H1 (cell line): Measurements from ENCODE around the gene C20orf173. TPM values are rescaled to one million over a fixed set of nuclear protein-coding genes. Genes with fewer than 3 reads are reported as not detected.

Source experiments
- CTCF ChIA-PET: fragments of 300-600 bp; sonication (Branson Sonifier 250); formaldehyde crosslinking; loops from one replicate; lab custom pipeline; 2021; ENCODE audit not compliant: partially characterized antibody; lab: Charles Lee
- POLR2A ChIA-PET: fragments of 300-600 bp; sonication (Branson Sonifier 250); formaldehyde crosslinking; loops from one replicate; lab custom pipeline; 2021; ENCODE audit warnings: inconsistent platforms; ENCODE audit not compliant: partially characterized antibody; lab: Charles Lee
- DNase-seq, 2 experiments: peaks; one replicate each; pipeline versions ENCODE4 v3.0.0 to v3.0.0-alpha.2; 2010 to 2022; ENCODE audit warnings: low spot score in 2 of 2, low read depth in 1 of 2, mixed read lengths in 1 of 2
- FAIRE-seq: peaks from 2 replicates; lab custom pipeline; 2011; peaks lifted over from hg19 to GRCh38; lab: Jason Lieb, UNC
- H2AFZ ChIP-seq: 2 replicates; pipeline ENCODE4 v1.8.1; 2012; ENCODE audit warnings: low read length, inconsistent platforms
- H2AK5ac ChIP-seq: 2 replicates; pipeline ENCODE4 v1.6.1; 2013; ENCODE audit warnings: low read depth, low read length
- H2BK120ac ChIP-seq: replicated peaks from 2 replicates; pipeline ENCODE3; 2013; ENCODE audit warnings: low read depth, low read length, inconsistent platforms
- H2BK12ac ChIP-seq: 2 replicates; pipeline ENCODE4 v1.6.1; 2013; ENCODE audit warnings: low read depth, low read length
- H2BK15ac ChIP-seq: 2 replicates; pipeline ENCODE4 v1.6.1; 2013; ENCODE audit warnings: low read length
- H2BK20ac ChIP-seq: 2 replicates; pipeline ENCODE4 v1.6.1; 2013; ENCODE audit warnings: low read length
- H2BK5ac ChIP-seq: 2 replicates; pipeline ENCODE4 v1.6.1; 2013; ENCODE audit warnings: low read depth, low read length
- H3K14ac ChIP-seq: 2 replicates; pipeline ENCODE4 v1.6.1; 2013; ENCODE audit warnings: inconsistent platforms; ENCODE audit not compliant: insufficient read length
- H3K18ac ChIP-seq: 2 replicates; pipeline ENCODE4 v1.6.1; 2013; ENCODE audit warnings: low read length; ENCODE audit errors: extremely low read depth
- H3K23ac ChIP-seq: 2 replicates; pipeline ENCODE4 v1.6.1; 2013; ENCODE audit warnings: inconsistent platforms; ENCODE audit not compliant: insufficient read length
- H3K23me2 ChIP-seq: 2 replicates; pipeline ENCODE4 v1.6.1; 2013; ENCODE audit warnings: low read depth, low read length
- H3K27ac ChIP-seq: 2 replicates; pipeline ENCODE4 v1.6.1; 2011; ENCODE audit warnings: low read depth, low read length, inconsistent platforms
- H3K27me3 ChIP-seq, 4 experiments: replicated peaks in 1 of 4; 1 replicate in 1 of 4; 2 replicates in 3 of 4; pipeline versions ENCODE4 v1.6.1 to v1.8.1; 2011 to 2013; ENCODE audit warnings: low read length in 3 of 4, mild to moderate bottlenecking in 3 of 4, inconsistent platforms in 2 of 4, mixed read lengths in 2 of 4, moderate library complexity in 1 of 4; ENCODE audit not compliant: control insufficient read depth in 3 of 4, insufficient read depth in 3 of 4; ENCODE audit errors: extremely low read depth in 1 of 4
- H3K36me3 ChIP-seq, 4 experiments: 2 replicates each; pipeline versions ENCODE4 v1.6.1 to v1.8.1; 2011 to 2013; ENCODE audit warnings: mild to moderate bottlenecking in 4 of 4, low read length in 3 of 4, moderate library complexity in 2 of 4, control low read depth in 1 of 4, inconsistent platforms in 1 of 4; ENCODE audit not compliant: insufficient read depth in 4 of 4, control insufficient read depth in 2 of 4
- H3K4ac ChIP-seq: replicated peaks from 2 replicates; pipeline ENCODE3; 2013; ENCODE audit warnings: low read length, low read depth, mixed read lengths, inconsistent platforms; ENCODE audit not compliant: insufficient read length
- H3K4me1 ChIP-seq, 4 experiments: replicated peaks in 1 of 4; 1 replicate in 1 of 4; 2 replicates in 3 of 4; pipeline versions ENCODE4 v1.6.1 to v1.8.1; 2011 to 2013; ENCODE audit warnings: low read length in 3 of 4, inconsistent platforms in 2 of 4, mixed read lengths in 1 of 4; ENCODE audit not compliant: insufficient read depth in 4 of 4, control insufficient read depth in 3 of 4
- H3K4me2 ChIP-seq, 2 experiments: 2 replicates each; pipeline versions ENCODE4 v1.6.1 to v1.8.1; 2011 to 2013; ENCODE audit warnings: low read depth in 2 of 2, low read length in 2 of 2, control low read depth in 1 of 2, inconsistent platforms in 1 of 2, mild to moderate bottlenecking in 1 of 2; ENCODE audit not compliant: insufficient read depth in 1 of 2
- H3K4me3 ChIP-seq, 4 experiments: fragments of 200-600, 300-600 bp in 1 of 4; sonication (generic), shearing (Covaris generic), sonication (Bioruptor Twin) in 1 of 4; 2 replicates each; pipeline versions ENCODE4 v1.5.1 to v1.8.1; 2011 to 2016; ENCODE audit warnings: low read length in 4 of 4, low read depth in 3 of 4, control low read depth in 2 of 4, inconsistent platforms in 2 of 4, mild to moderate bottlenecking in 2 of 4, mixed read lengths in 1 of 4, moderate library complexity in 1 of 4; ENCODE audit not compliant: insufficient read depth in 2 of 4; ENCODE audit errors: extremely low read depth in 1 of 4
- H3K56ac ChIP-seq: replicated peaks from 2 replicates; pipeline ENCODE3; 2013; ENCODE audit warnings: low read depth, mild to moderate bottlenecking, mixed read lengths, low read length, inconsistent platforms; ENCODE audit not compliant: insufficient read length
- H3K79me1 ChIP-seq: 2 replicates; pipeline ENCODE4 v1.6.1; 2013; ENCODE audit warnings: low read depth, low read length, control low read depth
- H3K79me2 ChIP-seq, 2 experiments: 2 replicates each; pipeline versions ENCODE4 v1.6.1 to v1.8.1; 2012 to 2013; ENCODE audit warnings: low read length in 2 of 2, mild to moderate bottlenecking in 2 of 2, inconsistent platforms in 1 of 2; ENCODE audit not compliant: insufficient read depth in 2 of 2, control insufficient read depth in 1 of 2
- H3K9ac ChIP-seq, 4 experiments: replicated peaks in 1 of 4; 1 replicate in 1 of 4; 2 replicates in 3 of 4; pipeline versions ENCODE4 v1.6.1 to v1.8.1; 2011 to 2013; ENCODE audit warnings: low read depth in 3 of 4, low read length in 3 of 4, control low read depth in 2 of 4, mild to moderate bottlenecking in 2 of 4, moderate library complexity in 2 of 4, inconsistent platforms in 1 of 4; ENCODE audit errors: extremely low read depth in 1 of 4
- H3K9me3 ChIP-seq, 2 experiments: 2 replicates each; pipeline versions ENCODE4 v1.6.1 to v1.8.1; 2012 to 2013; ENCODE audit warnings: mild to moderate bottlenecking in 2 of 2, moderate library complexity in 2 of 2, control low read depth in 1 of 2, inconsistent platforms in 1 of 2, low read depth in 1 of 2, low read length in 1 of 2, mixed read lengths in 1 of 2; ENCODE audit not compliant: insufficient read depth in 2 of 2
- H4K20me1 ChIP-seq, 2 experiments: replicated peaks in 1 of 2; 2 replicates each; pipeline versions ENCODE3 to v1.8.1; 2011 to 2013; ENCODE audit warnings: inconsistent platforms in 2 of 2, low read length in 2 of 2, mild to moderate bottlenecking in 1 of 2; ENCODE audit not compliant: insufficient read depth in 2 of 2, control insufficient read depth in 1 of 2
- H4K5ac ChIP-seq: 2 replicates; pipeline ENCODE4 v1.6.1; 2013; ENCODE audit warnings: low read length, low read depth, mixed read lengths, inconsistent platforms; ENCODE audit not compliant: insufficient read length
- H4K8ac ChIP-seq: 2 replicates; pipeline ENCODE4 v1.8.0; 2013; ENCODE audit warnings: mild to moderate bottlenecking, moderate library complexity, low read length, inconsistent platforms; ENCODE audit not compliant: insufficient read depth; ENCODE audit errors: extremely low read depth
- H4K91ac ChIP-seq: replicated peaks from 2 replicates; pipeline ENCODE3; 2013; ENCODE audit warnings: low read length, mixed read lengths, inconsistent platforms; ENCODE audit not compliant: insufficient read length
- CHD2 ChIP-seq: IDR thresholded peaks from 2 replicates; pipeline ENCODE4 v1.6.1; 2012; ENCODE audit warnings: low read length, improper control_type of control experiment
- HDAC6 ChIP-seq: IDR thresholded peaks from one replicate; pipeline ENCODE4 v1.7.1; 2012; ENCODE audit warnings: low read depth, mild to moderate bottlenecking, inconsistent platforms, low read length, moderate library complexity
- NRF1 ChIP-seq: IDR thresholded peaks from 2 replicates; pipeline ENCODE4 v1.6.1; 2011; ENCODE audit warnings: mild to moderate bottlenecking, low read depth, low read length, improper control_type of control experiment
- RAD21 ChIP-seq, 2 experiments: IDR thresholded peaks in 1 of 2; conservative IDR thresholded peaks in 1 of 2; 2 replicates each; pipeline ENCODE4 v1.6.1; 2011; ENCODE audit warnings: low read depth in 2 of 2, low read length in 2 of 2, improper control_type of control experiment in 1 of 2, inconsistent platforms in 1 of 2, mild to moderate bottlenecking in 1 of 2, moderate library complexity in 1 of 2
- RBBP5 ChIP-seq: IDR thresholded peaks from 2 replicates; pipeline ENCODE4 v1.7.1; 2012; ENCODE audit warnings: low read depth, mild to moderate bottlenecking, inconsistent platforms, low read length, moderate library complexity, borderline replicate concordance
- RFX5 ChIP-seq: IDR thresholded peaks from 2 replicates; pipeline ENCODE4 v1.6.1; 2011; ENCODE audit warnings: low read depth, low read length, improper control_type of control experiment, borderline replicate concordance
- SAP30 ChIP-seq: fragments of 300-600 bp; sonication (generic); IDR thresholded peaks from 2 replicates; pipeline ENCODE4 v1.7.1; 2012; ENCODE audit warnings: low read length, moderate library complexity, mild to moderate bottlenecking, inconsistent platforms; ENCODE audit not compliant: insufficient read depth, insufficient replicate concordance
- WGBS, 2 experiments: shearing (Covaris generic) in 1 of 2; methylation state at CpG; one replicate each; pipeline versions ENCODE4 v1.1.6 to v1.1.7; 2013 to 2015; ENCODE audit warnings: low lambda C conversion rate in 2 of 2, mixed read lengths in 2 of 2, inconsistent platforms in 1 of 2, low coverage in 1 of 2, missing lambda C conversion rate in 1 of 2; ENCODE audit not compliant: insufficient replicate concordance in 2 of 2, insufficient coverage in 1 of 2, insufficient read length in 1 of 2; ENCODE audit errors: extremely low coverage in 1 of 2, missing lambda C conversion rate in 1 of 2; 5-methylcytosine and 5-hydroxymethylcytosine counted together
- polyA plus RNA-seq, 7 experiments: library from polyadenylated mRNA; depleted of rRNA in 3 of 7; stranded (reverse) in 5 of 7; unstranded in 2 of 7; fragments of >200 nt in 5 of 7; fragments of 200-250 nt in 2 of 7; gene quantifications; 1 replicate in 5 of 7; 2 replicates in 1 of 7; 4 replicates in 1 of 7; pipeline versions ENCODE4 v1.2.1 to v1.2.3, GENCODE V29; 2011 to 2013; ENCODE audit warnings: missing spikeins in 2 of 7, mixed read lengths in 2 of 7
- total RNA-seq: library from RNA; stranded (reverse); fragmentation: NEBNext Ultra II Directional; extraction: Animal tissue kit (Norgen Biotek cat#: 25700); gene quantifications from 2 replicates; pipeline ENCODE4 v1.2.1, GENCODE V29; 2021

The C20orf173 gene
- total and polyA plus RNA-seq, 2 of the 8 experiments (the other 6 are each of a cell fraction or from before 2014, with no cell fraction given), result not detected

GRCh38 chr20:35504751-35505150 lies 24.7 kb downstream of the C20orf173 start:
- no peak overlapping the region for H3K4ac ChIP-seq
- TF ChIP-seq CHD2 (no peak), NRF1 (no peak), SAP30 (no peak), RAD21 (IDR thresholded peaks at IDR 0.05 in 1 of 2, conservative IDR thresholded peaks at IDR 0.05 in 1 of 2; ENCODE audit: low read depth in 2 of 2, low read length in 2 of 2) (no peak), RFX5 (no peak), RBBP5 (no peak), HDAC6 (no peak)
- no peak overlapping the region for H3K4me3 ChIP-seq
- no peaks in the 10 kb centered on the region for H3K27me3 ChIP-seq
- no peaks in the 10 kb centered on the region for H3K79me1 ChIP-seq
- FAIRE-seq, result no peak
- no peak overlapping the region for H2AFZ ChIP-seq
- peaks cover 12 to 50% (median 40%) of the 10 kb centered on the region in 4 experiments for H3K36me3 ChIP-seq
- no peak overlapping the region; the same call in 1 of the 2 replicates for H4K8ac ChIP-seq
- no peaks in the 10 kb centered on the region for H3K9me3 ChIP-seq
- no peak overlapping the region for H3K4me2 ChIP-seq
- H2AK5ac ChIP-seq, result no peak overlapping the region
- no peak overlapping the region for H4K91ac ChIP-seq
- no peak overlapping the region for H2BK120ac ChIP-seq
- no peak overlapping the region for H3K9ac ChIP-seq
- no peak overlapping the region for H3K14ac ChIP-seq
- H4K20me1 ChIP-seq, result no peaks in the 10 kb centered on the region
- no peak overlapping the region for H4K5ac ChIP-seq
- H2BK15ac ChIP-seq, result no peak overlapping the region
- H3K23me2 ChIP-seq, result no peaks in the 10 kb centered on the region; the same call in 1 of the 2 replicates
- no peak overlapping the region for H3K23ac ChIP-seq
- no peak overlapping the region for H3K18ac ChIP-seq
- H2BK5ac ChIP-seq, result no peak overlapping the region
- no peaks in the 10 kb centered on the region for H3K79me2 ChIP-seq
- CTCF ChIA-PET, result interaction anchor here (0.6 to 2.8 kb wide), 4 partner anchors 8 to 400 kb away, joined by 4 to 15 read pairs (median 8); no protein-coding TSS in a partner anchor
- no peaks in the 10 kb centered on the region for H3K4me1 ChIP-seq
- no peak overlapping the region for H2BK20ac ChIP-seq
- WGBS, 2 experiments, result 95% methylated on average over 5 of the region's 5 CpGs; no CpG with 5 or more reads in 1 of the 2 experiments
- no peak overlapping the region for H2BK12ac ChIP-seq
- H3K56ac ChIP-seq, result no peak overlapping the region
- H3K27ac ChIP-seq, result no peak overlapping the region
- no peak for DNase-seq
- POLR2A ChIA-PET, result interaction anchor here (1.8 kb wide), 1 partner anchor 10 kb away, joined by 8 read pairs; no protein-coding TSS in a partner anchor
